ENCODE measurements around the gene DMD.

- no peak for TF ChIP-seq CTCF (IDR thresholded peaks at IDR 0.05; ENCODE audit: poor library complexity, severe bottlenecking)
- no peak for TF ChIP-seq EZH2 (IDR thresholded peaks at IDR 0.05; ENCODE audit: borderline replicate concordance, insufficient read depth, low read length, poor library complexity, severe bottlenecking)
- TF ChIP-seq, protein P1, sequence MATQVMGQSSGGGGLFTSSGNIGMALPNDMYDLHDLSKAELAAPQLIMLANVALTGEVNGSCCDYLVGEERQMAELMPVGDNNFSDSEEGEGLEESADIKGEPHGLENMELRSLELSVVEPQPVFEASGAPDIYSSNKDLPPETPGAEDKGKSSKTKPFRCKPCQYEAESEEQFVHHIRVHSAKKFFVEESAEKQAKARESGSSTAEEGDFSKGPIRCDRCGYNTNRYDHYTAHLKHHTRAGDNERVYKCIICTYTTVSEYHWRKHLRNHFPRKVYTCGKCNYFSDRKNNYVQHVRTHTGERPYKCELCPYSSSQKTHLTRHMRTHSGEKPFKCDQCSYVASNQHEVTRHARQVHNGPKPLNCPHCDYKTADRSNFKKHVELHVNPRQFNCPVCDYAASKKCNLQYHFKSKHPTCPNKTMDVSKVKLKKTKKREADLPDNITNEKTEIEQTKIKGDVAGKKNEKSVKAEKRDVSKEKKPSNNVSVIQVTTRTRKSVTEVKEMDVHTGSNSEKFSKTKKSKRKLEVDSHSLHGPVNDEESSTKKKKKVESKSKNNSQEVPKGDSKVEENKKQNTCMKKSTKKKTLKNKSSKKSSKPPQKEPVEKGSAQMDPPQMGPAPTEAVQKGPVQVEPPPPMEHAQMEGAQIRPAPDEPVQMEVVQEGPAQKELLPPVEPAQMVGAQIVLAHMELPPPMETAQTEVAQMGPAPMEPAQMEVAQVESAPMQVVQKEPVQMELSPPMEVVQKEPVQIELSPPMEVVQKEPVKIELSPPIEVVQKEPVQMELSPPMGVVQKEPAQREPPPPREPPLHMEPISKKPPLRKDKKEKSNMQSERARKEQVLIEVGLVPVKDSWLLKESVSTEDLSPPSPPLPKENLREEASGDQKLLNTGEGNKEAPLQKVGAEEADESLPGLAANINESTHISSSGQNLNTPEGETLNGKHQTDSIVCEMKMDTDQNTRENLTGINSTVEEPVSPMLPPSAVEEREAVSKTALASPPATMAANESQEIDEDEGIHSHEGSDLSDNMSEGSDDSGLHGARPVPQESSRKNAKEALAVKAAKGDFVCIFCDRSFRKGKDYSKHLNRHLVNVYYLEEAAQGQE (IDR thresholded peaks at IDR 0.05; ENCODE audit: borderline replicate concordance) = no peak
- no peak for TF ChIP-seq SMC3 (conservative IDR thresholded peaks at IDR 0.05; ENCODE audit: poor library complexity)
- TF ChIP-seq EP300 (conservative IDR thresholded peaks at IDR 0.05; ENCODE audit: poor library complexity, severe bottlenecking) = no peak
These were observed 1495.7 kb downstream of the DMD start for GRCh38 chrX:31715675-31716074.
